Stomach (tissue), 9 donors: ENCODE measurements around the gene CLEC10A. TPM values are rescaled to one million over a fixed set of nuclear protein-coding genes. Genes with fewer than 3 reads are reported as not detected.
"Not testable (repeated sequence)": the region's sequence is repeated elsewhere in the genome, so short reads cannot be mapped to it uniquely, and the experiment has no call there.

Experiments used
- DNase-seq, 2 donors: peaks; one replicate each; pipeline versions ENCODE4 v3.0.0 to v3.0.0-alpha.2; 2013 to 2019
- H3K27ac ChIP-seq, 5 donors: fragments of 200-600 bp in 4 of 5; sonication (generic) in 4 of 5; one replicate each; pipeline ENCODE4 v1.5.1; 2013 to 2019; ENCODE audit warnings: mild to moderate bottlenecking in 1 of 5, moderate library complexity in 1 of 5
- H3K27me3 ChIP-seq, 3 donors: fragments of 200-600 bp; sonication (generic); one replicate each; pipeline ENCODE4 v1.5.1; 2017 to 2019; ENCODE audit warnings: mixed run types in 1 of 3
- H3K36me3 ChIP-seq, 4 donors: fragments of 200-600 bp; sonication (generic); 1 replicate in 3 of 4; 2 replicates in 1 of 4; pipeline ENCODE4 v1.5.1; 2016 to 2019
- H3K4me1 ChIP-seq, 4 donors: fragments of 200-600 bp; sonication (generic); one replicate each; pipeline ENCODE4 v1.5.1; 2016 to 2019
- H3K4me3 ChIP-seq, 4 donors: fragments of 200-600 bp; sonication (generic) in 3 of 4; one replicate each; pipeline ENCODE4 v1.5.1; 2016 to 2019; ENCODE audit warnings: mild to moderate bottlenecking in 1 of 4
- H3K9me3 ChIP-seq, 4 donors: fragments of 200-600 bp; sonication (generic); one replicate each; pipeline ENCODE4 v1.5.1; 2016 to 2019
- EP300 ChIP-seq: sonication (generic); formaldehyde crosslinking; IDR thresholded peaks from one replicate; pipeline ENCODE4 v1.6.1; 2017; ENCODE audit warnings: antibody characterized with exemption
- POLR2A ChIP-seq, 4 donors: fragments of 450-650 bp; IDR thresholded peaks; one replicate each; pipeline ENCODE4 v1.6.1; 2016; ENCODE audit warnings: antibody characterized with exemption in 4 of 4, control low read depth in 2 of 4, mild to moderate bottlenecking in 1 of 4, moderate library complexity in 1 of 4
- POLR2AphosphoS5 ChIP-seq, 3 donors: sonication (generic); formaldehyde crosslinking; IDR thresholded peaks; one replicate each; pipeline ENCODE4 v1.6.1; 2016; ENCODE audit warnings: antibody characterized with exemption in 3 of 3
- WGBS, 5 donors: extraction: QIAGEN DNeasy Blood & Tissue Kit in 3 of 5; methylation state at CpG; one replicate each; pipeline versions ENCODE4 v1.1.5 to v1.1.7; 2013 to 2018; 5-methylcytosine and 5-hydroxymethylcytosine counted together
- intact Hi-C: fragments of 100-400 bp; cut with DNase I; formaldehyde crosslinking; loops from one replicate; pipeline ENCODE4 v1.15.1; 2023; ENCODE audit warnings: low total_unique reads
- polyA plus RNA-seq, 3 donors: library from polyadenylated mRNA; stranded (reverse); fragments of 200-250 nt; gene quantifications; one replicate each; pipeline ENCODE4 v1.2.3, GENCODE V29; 2013
- total RNA-seq, 5 donors: library from RNA; depleted of rRNA; stranded (reverse); fragments of >200 nt; gene quantifications; one replicate each; pipeline versions ENCODE4 v1.1.0 to v1.2.3, GENCODE V29; 2014 to 2016
- TF ChIP-seq, protein P1 (sequence below), 7 experiments: fragments of 450-650 bp in 4 of 7; fragments of 200-600 bp in 3 of 7; sonication (generic) in 3 of 7; IDR thresholded peaks; one replicate each; pipeline ENCODE4 v1.5.1; 2016 to 2019; ENCODE audit warnings: antibody characterized with exemption in 7 of 7, control low read depth in 2 of 7, mild to moderate bottlenecking in 1 of 7
- donor health status: healthy with polysubstance abuse.
- donor health status: Bipolar disorder and iron deficiency.
- donor health status: healthy.

CLEC10A gene
- total and polyA plus RNA-seq, 8 donors, result 0.75 to 6.6 (median 2.2) TPM; not detected in 3

DNA sequence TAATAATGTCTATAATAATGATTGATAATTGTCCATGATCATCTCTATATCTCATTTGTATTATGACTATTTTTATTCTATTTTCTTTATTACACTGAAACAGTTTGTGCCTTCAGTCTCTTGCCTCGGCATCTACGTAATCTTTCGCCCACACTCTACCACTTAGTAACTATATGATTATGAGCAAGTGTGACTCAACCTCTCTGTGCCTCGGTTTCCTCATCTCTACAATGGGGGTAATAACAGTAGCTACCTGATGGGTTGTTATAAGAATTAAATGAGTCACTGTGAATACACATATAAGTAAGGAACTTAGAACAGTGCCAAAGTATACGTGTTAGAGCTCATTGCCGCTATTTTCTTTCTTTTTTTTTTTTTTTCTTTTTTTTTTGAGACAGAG, 32.5 kb downstream of the CLEC10A start:
- no peaks in the 10 kb centered on the region for H3K36me3 ChIP-seq
- H3K9me3 ChIP-seq, result no peaks in the 10 kb centered on the region
- peak overlapping the region in 1 of 4 donors; percentile 42 for H3K4me3 ChIP-seq
- H3K4me1 ChIP-seq, result peaks cover 24 to 52% (median 45%) of the 10 kb centered on the region in 4 donors
- WGBS, 5 donors, result 63 to 73% (median 68%) methylated on average over 6 of the region's 6 CpGs
- TF ChIP-seq POLR2A (IDR thresholded peaks at IDR 0.05) (no peak), POLR2AphosphoS5 (IDR thresholded peaks at IDR 0.05) (no peak), EP300 (no peak)
- TF ChIP-seq, protein P1, sequence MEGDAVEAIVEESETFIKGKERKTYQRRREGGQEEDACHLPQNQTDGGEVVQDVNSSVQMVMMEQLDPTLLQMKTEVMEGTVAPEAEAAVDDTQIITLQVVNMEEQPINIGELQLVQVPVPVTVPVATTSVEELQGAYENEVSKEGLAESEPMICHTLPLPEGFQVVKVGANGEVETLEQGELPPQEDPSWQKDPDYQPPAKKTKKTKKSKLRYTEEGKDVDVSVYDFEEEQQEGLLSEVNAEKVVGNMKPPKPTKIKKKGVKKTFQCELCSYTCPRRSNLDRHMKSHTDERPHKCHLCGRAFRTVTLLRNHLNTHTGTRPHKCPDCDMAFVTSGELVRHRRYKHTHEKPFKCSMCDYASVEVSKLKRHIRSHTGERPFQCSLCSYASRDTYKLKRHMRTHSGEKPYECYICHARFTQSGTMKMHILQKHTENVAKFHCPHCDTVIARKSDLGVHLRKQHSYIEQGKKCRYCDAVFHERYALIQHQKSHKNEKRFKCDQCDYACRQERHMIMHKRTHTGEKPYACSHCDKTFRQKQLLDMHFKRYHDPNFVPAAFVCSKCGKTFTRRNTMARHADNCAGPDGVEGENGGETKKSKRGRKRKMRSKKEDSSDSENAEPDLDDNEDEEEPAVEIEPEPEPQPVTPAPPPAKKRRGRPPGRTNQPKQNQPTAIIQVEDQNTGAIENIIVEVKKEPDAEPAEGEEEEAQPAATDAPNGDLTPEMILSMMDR (IDR thresholded peaks at IDR 0.05), result no peak
- no peak for DNase-seq
- H3K27ac ChIP-seq, result peak overlapping the region in 2 of 5 donors; percentile 82 to 88
- H3K27me3 ChIP-seq, result peaks cover 0 to 61% (median 16%) of the 10 kb centered on the region in 3 donors
- intact Hi-C loops, result no loop called here

DNA sequence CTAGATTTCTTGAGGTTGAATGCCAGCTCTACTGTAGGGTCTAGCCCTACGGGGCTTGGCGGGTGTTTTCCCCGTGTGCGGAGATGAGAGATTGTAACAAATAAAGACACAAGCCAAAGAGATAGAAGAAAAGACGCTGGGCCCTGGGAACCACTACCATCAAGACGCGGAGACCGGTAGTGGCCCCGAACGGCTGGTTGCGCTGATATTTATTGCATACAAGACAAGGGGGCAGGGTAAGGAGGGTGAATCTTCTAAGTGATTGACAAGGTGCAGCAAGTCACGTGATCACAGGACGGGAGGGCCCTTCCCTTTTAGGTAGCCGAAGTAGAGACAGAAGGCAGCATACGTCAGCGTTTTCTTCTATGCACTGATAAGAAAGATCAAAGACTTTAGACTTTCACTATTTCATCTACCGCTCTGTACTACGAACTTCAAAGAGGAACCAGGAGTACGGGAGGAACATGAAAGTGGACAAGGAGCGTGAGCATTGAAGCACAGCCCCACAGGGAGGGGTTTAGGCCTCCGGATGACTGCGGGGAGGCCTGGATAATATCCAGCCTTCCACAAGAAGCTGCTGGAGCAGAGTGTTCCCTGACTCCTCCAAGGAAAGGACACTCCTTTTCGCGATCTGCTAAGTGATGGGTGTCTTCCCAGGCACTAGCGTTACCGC, 33.2 kb downstream of the CLEC10A start:
- H3K36me3 ChIP-seq, intact Hi-C loops, H3K9me3 ChIP-seq: not testable (repeated sequence)
- peak in 1 of 3 donors; percentile 25 for TF ChIP-seq POLR2AphosphoS5 (IDR thresholded peaks at IDR 0.05)
- Histone ChIP-seq H3K4me3 (peak overlapping the region; percentile 14 to 42 (median 29)), H3K27me3 (peaks cover 0 to 68% (median 23%) of the 10 kb centered on the region in 3 donors), H3K27ac (peak overlapping the region; percentile 61 to 88 (median 75)), H3K4me1 (peaks cover 29 to 54% (median 48%) of the 10 kb centered on the region in 4 donors)
- WGBS, 5 donors, result 9 to 14% (median 10%) methylated on average over 26 of the region's 26 CpGs
- DNase-seq, result peak; percentile 63 to 75

DNA sequence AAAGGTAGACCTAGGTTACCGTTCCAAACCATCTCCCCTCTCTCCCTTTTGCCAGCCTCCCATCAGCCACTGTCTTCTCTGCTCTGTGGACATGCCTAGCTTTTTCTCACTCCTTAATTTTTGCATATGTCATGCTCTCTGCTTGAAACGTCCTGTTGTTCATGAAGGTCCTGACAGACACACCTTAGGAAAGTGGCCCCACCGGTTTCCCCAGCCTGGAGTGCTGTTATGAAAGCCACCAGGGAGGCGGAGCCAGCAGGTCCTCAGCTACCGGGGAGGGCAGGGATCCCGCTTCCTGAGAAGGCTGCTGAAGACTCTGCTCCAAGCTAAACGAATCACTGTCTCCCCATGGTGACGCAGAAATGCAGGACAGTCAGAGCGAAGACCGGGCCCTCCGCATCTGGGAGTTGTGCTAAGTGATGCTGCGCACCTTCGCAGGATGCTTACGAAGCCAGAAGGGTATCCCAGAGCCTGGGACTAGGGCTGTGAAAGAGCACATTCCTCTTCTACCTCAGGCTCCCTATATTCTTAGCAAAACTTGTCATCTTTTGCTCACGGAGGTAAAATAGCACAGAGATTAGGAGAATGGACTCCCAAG, 33.8 kb downstream of the CLEC10A start:
- H3K9me3 ChIP-seq, result no peaks in the 10 kb centered on the region
- peak in 1 of 3 donors; percentile 25 for TF ChIP-seq POLR2AphosphoS5 (IDR thresholded peaks at IDR 0.05)
- TF ChIP-seq, protein P1 (IDR thresholded peaks at IDR 0.05), result no peak
- intact Hi-C loops, result no loop called here
- WGBS, 5 donors, result 9 to 26% (median 13%) methylated on average over 14 to 15 of the region's 15 CpGs
- peak overlapping the region; percentile 14 to 42 (median 29) for H3K4me3 ChIP-seq
- H3K27me3 ChIP-seq, result peaks cover 0 to 74% (median 24%) of the 10 kb centered on the region in 3 donors
- peaks cover 29 to 55% (median 48%) of the 10 kb centered on the region in 4 donors for H3K4me1 ChIP-seq
- H3K36me3 ChIP-seq, result no peaks in the 10 kb centered on the region
- H3K27ac ChIP-seq, result peak overlapping the region; percentile 61 to 88 (median 75)
- peak; percentile 94 to 96 for DNase-seq

DNA sequence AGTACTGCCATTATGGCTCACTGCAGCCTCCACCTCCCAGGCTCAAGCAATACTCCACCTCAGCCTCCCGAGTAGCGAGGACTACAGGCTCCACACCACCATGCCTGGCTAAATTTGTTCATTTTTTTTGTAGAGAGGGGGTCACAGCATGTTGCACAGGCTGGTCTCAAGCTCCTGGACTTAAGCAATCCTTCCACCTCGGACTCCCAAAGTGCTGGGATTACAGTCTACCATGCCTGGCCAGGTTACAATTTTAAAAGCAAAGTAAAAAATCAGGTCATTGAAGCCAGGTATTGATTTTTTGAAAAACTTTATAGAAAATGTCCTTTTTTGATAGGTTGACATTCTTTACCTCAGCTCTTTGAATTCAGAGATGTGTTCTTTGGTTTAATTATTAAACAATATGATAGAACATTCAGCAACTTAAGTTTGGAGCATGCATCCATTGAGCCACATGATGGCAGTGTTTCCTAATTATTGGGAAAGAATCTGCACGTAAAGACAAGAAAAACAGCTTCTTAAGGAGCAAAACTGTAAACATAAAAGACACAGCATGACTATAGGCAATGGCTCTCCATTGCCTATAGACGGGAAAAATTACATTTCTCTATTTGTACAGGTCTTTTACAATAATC, 34.4 kb downstream of the CLEC10A start:
- H3K4me1 ChIP-seq, result peaks cover 29 to 55% (median 48%) of the 10 kb centered on the region in 4 donors
- TF ChIP-seq, protein P1 (IDR thresholded peaks at IDR 0.05), result peak in 5 of 7 experiments; percentile 63 to 87 (median 73)
- no peak for TF ChIP-seq EP300
- TF ChIP-seq POLR2AphosphoS5 (IDR thresholded peaks at IDR 0.05), result peak in 1 of 3 donors; percentile 9
- TF ChIP-seq POLR2A (IDR thresholded peaks at IDR 0.05), result no peak
- H3K4me3 ChIP-seq, result peak overlapping the region in 3 of 4 donors; percentile 14 to 42 (median 26)
- no peaks in the 10 kb centered on the region for H3K9me3 ChIP-seq
- peak overlapping the region; percentile 61 to 88 (median 75) for H3K27ac ChIP-seq
- peak; percentile 56 to 93 for DNase-seq
- WGBS, 5 donors, result 9 to 16% (median 11%) methylated on average over 4 to 5 of the region's 5 CpGs
- H3K36me3 ChIP-seq, result no peaks in the 10 kb centered on the region
- H3K27me3 ChIP-seq, result peaks cover 0 to 72% (median 24%) of the 10 kb centered on the region in 3 donors
- intact Hi-C loops, result no loop called here
